GM21390 (cell line): ENCODE data around the gene PIAS2.

Experiments used
- ATAC-seq: cut with Tn5 transposase; IDR thresholded peaks from one replicate; pipeline ENCODE4 v1.9.1; 2021; ENCODE audit not compliant: unreplicated experiment

PIAS2 gene

GRCh38 chr18:46767217-46767616 is 150.1 kb downstream of the PIAS2 start:
- ATAC-seq, result no peak

- no peak for ATAC-seq
Observed at GRCh38 chr18:46764586-46764985, 152.7 kb downstream of the PIAS2 start.

- no peak for ATAC-seq
Observed at GRCh38 chr18:46761059-46761769, 156.1 kb downstream of the PIAS2 start.

GRCh38 chr18:46759890-46760289 is 157.4 kb downstream of the PIAS2 start:
- no peak for ATAC-seq

- ATAC-seq, result no peak
Observed at GRCh38 chr18:46756559-46757201, 160.6 kb downstream of the PIAS2 start, which contains the start of gene ST8SIA5. Gene ST8SIA5 (minus strand): TSS chr18:46757053. CDS start chr18:46756508, 545 bp downstream.

- ATAC-seq, result no peak
Observed at GRCh38 chr18:46756025-46756558, 161.2 kb downstream of the PIAS2 start.

- ATAC-seq, result no peak
Observed at GRCh38 chr18:46755315-46756024, 161.8 kb downstream of the PIAS2 start.

GRCh38 chr18:46754661-46755292 is 162.5 kb downstream of the PIAS2 start:
- ATAC-seq, result no peak

- peak; percentile 64 for ATAC-seq
Observed at GRCh38 chr18:46754188-46754587, 163.1 kb downstream of the PIAS2 start.
